GM18511 (cell line): ENCODE data around the gene GPR146.

Experiments used
- ATAC-seq: cut with Tn5 transposase; IDR thresholded peaks from one replicate; pipeline ENCODE4 v1.9.1; 2021; ENCODE audit warnings: mild to moderate bottlenecking, moderate library complexity; ENCODE audit not compliant: unreplicated experiment

GPR146 gene

GRCh38 chr7:1041551-1042491 is 2.5 kb upstream of the GPR146 start:
- no peak for ATAC-seq

DNA sequence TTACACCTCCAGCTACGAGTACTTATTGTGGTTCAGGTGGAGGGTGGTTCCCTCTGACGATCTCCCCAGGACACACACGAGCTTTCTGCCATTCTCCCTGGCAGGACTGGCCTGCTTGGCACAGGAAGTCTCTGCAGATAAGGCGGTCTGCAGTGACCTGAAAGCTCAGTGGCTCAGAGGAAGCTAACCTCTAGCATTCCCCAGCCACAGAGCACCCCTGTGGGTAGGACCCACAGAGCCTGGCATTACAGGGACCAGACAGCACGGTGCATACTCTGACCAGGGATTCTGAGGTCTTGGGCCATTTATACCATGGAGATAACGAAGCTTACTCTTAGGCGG is 1.9 kb upstream of the GPR146 start:
- ATAC-seq = no peak

GRCh38 chr7:1043552-1044188 is 676 bp upstream of the GPR146 start:
- ATAC-seq = no peak

DNA sequence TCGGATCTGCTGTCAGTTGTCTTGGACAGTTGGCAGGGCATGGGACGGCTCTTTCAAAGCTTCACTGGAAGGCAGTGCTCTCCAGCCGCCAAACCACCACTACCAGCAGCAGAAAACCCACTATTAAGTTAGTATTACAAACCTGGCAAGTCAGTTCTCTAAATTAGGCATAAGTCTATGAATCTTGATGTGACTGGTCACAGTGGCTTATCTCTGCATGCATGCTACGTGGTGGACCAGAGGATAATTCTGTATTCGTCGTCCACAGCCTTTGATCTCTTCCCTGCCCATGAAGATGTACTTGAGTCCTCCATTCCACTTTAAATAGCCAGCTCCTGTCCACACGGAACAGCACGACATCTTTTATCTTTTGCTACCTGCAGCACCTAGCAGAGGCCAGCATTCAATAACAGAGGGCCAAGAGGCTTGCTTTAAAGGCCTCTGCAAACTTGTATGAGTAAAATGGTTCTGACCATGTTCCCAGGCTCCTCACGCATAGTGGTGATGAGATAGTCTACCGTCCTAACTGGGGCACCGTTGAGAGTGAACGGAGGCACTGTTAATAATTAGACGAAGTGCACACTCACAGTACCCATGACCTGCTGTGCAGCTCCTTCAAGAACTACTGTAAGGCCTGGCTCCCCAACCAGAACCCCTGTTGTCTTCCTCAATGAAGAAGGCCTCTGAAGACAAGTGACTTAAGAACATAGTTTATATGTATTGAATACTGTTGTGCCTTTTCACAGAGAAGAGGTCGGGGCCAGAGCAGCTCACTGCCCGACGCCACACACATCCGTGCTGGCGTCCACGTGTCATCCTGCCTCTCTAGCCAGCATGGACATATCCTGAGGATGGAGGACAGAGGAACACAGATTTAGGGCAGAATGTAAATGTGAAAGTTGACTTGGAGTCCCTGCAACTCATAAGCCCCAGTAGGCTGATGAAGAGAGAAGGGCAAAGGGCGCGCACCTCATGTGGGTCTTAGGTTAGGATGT is 1.0 kb downstream of the GPR146 start:
- ATAC-seq = no peak

DNA sequence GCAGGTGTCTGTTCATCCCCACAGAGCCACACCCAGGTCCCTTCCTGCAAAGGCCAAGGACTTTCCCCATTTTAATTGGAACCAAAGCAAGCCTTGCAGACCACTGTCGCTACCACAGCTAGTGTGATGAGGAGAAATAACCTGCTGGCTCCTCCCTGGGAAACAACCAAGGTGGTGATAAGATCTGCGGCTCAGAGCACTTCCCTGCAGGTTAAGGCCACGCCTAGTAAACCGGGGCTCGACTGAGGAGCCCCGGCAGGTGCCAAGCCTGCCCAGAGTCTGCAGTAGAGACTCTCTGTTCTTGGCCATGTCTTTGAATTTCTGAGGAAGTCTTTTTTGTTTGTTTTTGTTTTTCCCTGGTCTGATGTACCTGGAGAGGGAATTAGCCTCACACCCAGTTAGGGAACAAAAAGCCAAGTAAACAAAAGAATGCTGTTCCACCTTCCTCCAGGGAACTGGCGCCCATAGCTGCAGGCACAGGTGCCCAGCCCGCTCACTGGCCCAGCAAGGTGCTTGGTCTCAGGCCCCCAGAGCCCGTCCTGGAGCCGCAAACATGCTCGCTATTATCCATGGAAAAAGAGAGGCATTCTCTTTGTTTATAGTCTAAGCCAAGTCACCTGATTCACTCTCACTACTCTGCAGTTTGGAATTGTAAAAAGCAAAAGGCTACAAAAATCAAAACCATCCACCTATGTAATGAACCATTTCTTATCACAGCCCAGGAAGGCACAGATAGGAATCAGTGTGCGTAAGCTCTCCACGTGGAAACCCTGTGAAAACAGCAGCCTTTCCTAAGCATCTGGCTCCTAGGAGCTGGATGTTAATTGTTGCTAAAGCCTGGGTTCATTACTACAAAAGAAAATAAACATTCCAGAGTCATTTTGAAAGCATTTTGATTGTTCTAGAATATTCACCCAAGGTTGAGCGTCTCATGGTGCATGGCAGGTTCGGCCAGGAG is 2.7 kb downstream of the GPR146 start:
- ATAC-seq = no peak

GRCh38 chr7:1049006-1049741 is 4.8 kb downstream of the GPR146 start:
- no peak for ATAC-seq

GRCh38 chr7:1049801-1050200 is 5.5 kb downstream of the GPR146 start:
- ATAC-seq = no peak

GRCh38 chr7:1050254-1050906 is 6.0 kb downstream of the GPR146 start:
- no peak for ATAC-seq

DNA sequence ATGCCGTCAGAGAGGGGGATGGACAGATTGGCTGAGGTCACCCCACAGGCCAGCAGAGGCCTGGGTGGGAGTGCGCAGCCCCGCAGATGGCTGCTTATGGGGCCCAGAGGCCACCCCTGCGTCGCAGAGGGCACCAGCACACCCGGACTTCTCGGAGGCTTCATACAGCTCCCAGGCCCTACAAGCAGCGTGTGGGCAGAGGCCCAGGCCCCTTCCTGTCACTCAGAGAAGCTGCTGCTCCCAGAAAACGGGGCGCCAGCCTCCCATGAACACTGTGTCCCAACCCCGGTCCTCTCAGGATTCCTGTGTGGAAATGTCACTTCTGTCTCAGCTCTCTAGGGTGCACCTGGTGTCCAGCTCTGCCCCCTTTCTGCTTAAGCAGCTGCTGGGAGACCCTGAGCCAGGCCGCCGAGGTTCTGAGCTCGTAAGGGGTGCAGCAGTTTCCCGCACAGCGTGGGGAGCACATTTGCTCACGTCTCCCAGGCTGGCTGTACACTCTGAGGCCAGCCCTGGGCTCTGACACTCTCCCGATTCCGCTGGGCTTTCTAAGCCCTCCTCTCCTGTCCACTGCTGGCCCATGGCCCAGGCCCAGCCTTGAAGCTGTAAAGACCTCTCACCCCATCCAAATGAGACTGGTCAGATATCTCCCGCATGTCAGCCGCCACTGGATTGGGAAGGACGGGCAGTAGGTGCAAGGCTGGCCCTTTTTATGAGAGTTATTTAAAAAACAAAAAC is 6.8 kb downstream of the GPR146 start:
- ATAC-seq = no peak

DNA sequence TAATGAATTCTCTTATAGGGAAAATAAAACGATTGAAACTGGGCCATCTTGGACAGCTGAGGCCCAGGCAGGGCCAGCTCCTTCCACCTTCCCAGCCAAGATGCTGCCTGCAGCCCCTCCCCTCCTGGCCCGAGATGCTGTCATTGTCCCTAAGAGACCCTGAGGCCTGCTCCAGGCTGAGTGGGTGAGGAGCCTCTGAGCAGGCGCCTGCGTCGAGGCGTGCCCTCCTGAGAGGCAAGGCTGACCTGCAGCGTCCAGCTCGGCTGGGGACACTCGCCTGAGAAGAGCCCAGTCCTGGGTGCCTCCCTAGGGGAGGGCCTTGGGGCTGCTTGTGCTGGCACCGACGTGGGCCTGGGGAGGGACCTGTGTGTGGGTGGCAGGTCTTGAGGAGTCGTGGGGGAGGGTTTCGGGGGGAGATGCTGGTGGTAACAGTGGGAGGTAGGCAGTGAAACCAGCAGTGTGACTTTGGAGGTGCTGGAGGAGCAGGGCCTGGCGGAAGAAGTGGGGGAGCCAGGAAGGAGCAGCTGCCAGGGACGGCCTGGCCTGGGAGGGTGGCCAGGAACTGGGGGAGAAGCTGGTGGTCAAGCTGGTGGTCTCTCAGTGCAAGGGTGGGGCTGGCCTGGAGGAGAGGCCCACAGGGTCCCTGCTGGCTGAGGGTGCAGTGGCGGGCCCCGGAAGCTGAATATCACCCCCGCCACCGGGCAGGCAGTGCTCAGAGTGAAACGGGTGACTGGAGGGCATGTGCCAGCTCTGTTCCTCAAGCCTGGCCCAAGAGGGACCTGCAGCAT is 7.9 kb downstream of the GPR146 start:
- ATAC-seq = no peak

DNA sequence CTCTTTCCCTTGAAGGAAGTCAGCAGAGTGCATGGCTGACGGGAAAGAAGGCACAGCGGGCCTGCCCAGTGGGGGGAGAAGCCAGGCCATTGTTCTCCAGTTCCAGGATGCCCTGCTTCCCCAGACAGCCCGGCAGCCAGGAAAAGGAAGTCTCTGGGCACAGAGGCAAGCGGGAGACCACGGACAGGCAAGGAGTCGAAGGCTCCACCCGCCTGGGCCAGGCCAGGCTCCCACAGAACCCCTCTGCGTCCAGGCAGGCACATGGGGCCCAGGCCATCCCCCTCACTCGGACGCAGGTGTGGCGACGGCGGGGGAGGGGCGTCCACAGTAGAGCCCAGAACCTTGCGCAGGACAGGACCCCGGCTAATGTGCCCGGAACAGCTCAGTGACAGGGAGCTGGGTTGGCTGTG is 8.7 kb downstream of the GPR146 start:
- ATAC-seq = no peak

GRCh38 chr7:1053816-1054370 is 9.5 kb downstream of the GPR146 start:
- ATAC-seq = no peak

DNA sequence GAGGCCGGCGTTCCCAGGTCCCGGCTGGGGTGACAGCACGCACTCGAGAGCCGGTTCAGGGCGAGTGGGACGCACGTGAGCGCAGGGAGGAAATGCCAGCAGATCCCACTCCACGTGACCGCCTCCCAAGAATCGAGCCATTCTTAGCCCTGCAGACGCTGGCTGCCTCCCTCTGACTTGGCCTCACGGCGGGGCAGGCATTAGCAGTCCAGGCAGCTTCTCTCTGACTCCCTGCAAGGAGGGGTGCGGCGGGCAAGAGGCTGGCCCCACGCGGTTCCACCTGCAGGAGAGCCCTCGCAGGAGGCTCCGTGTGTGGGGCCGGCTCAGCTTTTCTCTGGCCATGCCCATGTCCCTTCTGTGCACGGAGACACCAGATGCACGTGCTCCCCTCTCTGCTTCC is 10.1 kb downstream of the GPR146 start:
- no peak for ATAC-seq

GRCh38 chr7:1054861-1055450 is 10.6 kb downstream of the GPR146 start:
- ATAC-seq = no peak

DNA sequence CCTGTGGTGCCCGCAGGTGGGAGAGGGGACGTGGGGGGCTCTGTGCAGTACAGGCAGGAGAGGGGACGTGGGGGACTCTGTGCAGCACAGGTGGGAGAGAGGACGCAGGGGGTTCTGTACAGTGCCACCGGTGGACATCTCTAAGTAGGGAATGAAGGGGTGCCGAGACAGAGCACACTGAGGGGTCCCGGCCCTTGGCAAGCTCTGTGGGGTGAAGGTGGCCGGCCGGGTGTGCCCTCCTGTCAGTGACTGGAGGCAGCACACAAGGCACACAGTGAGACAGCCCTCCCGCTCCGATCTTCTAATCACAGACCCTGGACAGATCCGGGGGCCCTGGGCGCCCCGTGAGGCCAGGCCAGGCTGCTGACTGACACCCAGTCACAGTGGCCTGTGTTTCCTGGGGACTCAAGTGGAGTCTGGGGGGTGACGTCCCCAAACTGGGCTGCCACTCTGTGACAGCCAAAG is 11.2 kb downstream of the GPR146 start:
- no peak for ATAC-seq

DNA sequence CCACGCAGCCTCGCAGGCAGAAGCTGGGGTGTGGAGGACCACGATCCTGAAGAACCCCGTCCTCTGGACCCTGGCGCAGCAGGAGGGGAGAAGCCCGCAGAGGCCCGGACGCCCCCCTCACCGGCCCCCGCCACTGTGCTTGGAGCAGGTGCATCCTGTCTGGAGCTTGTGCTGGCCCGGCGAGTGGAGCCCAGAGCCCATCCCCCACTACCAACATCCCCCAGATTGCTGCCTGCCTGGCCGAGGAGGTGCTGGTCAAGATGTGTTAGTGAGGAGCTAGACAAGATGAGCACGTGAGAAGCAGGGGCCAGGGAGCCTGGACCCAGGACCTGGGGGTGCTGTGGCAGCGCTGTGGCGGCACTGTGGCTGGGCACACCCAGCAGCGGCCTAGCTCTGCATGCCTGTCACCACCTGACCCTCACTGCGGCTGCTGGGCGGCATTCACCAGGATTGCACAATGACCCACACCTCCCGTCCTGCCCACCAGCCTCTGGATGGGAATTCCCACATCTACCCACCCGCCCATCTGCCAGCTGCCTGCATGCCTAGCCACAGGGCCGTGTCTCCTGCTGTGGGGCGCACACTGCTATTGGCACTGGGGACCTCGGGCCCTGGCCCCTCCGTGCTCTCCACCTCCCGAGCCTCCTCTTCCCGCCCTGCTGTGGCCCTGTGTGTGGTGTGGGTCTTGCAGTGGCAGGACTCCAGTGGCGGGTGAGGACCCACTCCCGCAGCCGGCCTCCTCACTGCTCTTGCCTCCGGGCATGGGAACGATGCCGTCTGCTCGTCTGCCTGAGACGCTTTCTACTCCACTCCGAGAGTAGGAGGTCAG is 11.8 kb downstream of the GPR146 start:
- ATAC-seq = no peak
